Left forelimb (tissue), 1 donor: ENCODE results near the gene SNAP25.

Experiments used
- DNase-seq: peaks from one replicate; pipeline ENCODE4 v3.0.0-alpha.2; 2018; ENCODE audit warnings: low spot score

SNAP25 gene

GRCh38 chr20:10263385-10264165 lies 44.9 kb downstream of the SNAP25 start:
- no peak for DNase-seq

GRCh38 chr20:10264166-10264558 lies 45.5 kb downstream of the SNAP25 start:
- no peak for DNase-seq

GRCh38 chr20:10268636-10269035 lies 50.0 kb downstream of the SNAP25 start:
- no peak for DNase-seq

GRCh38 chr20:10270630-10271029 lies 52.0 kb downstream of the SNAP25 start:
- DNase-seq: no peak

- no peak for DNase-seq
Observed at GRCh38 chr20:10271494-10272219, 53.0 kb downstream of the SNAP25 start.

GRCh38 chr20:10276878-10277580 lies 58.4 kb downstream of the SNAP25 start:
- no peak for DNase-seq

- DNase-seq: no peak
Observed at GRCh38 chr20:10277616-10278015, 59.0 kb downstream of the SNAP25 start.

GRCh38 chr20:10278412-10278811 lies 59.8 kb downstream of the SNAP25 start:
- DNase-seq: no peak

GRCh38 chr20:10280018-10280908 lies 61.6 kb downstream of the SNAP25 start:
- DNase-seq: no peak

GRCh38 chr20:10281911-10282310 lies 63.3 kb downstream of the SNAP25 start:
- no peak for DNase-seq

GRCh38 chr20:10282979-10283456 lies 64.4 kb downstream of the SNAP25 start:
- DNase-seq: no peak

- DNase-seq: no peak
Observed at GRCh38 chr20:10286356-10286755, 67.7 kb downstream of the SNAP25 start.

GRCh38 chr20:10288421-10288820 lies 69.8 kb downstream of the SNAP25 start:
- DNase-seq: no peak

- no peak for DNase-seq
Observed at GRCh38 chr20:10288954-10289646, 70.5 kb downstream of the SNAP25 start.

GRCh38 chr20:10291568-10292248 lies 73.1 kb downstream of the SNAP25 start:
- no peak for DNase-seq

GRCh38 chr20:10297223-10297622 lies 78.6 kb downstream of the SNAP25 start:
- no peak for DNase-seq

GRCh38 chr20:10297684-10298240 lies 79.1 kb downstream of the SNAP25 start:
- DNase-seq: no peak

GRCh38 chr20:10300582-10301446 lies 82.2 kb downstream of the SNAP25 start:
- no peak for DNase-seq

GRCh38 chr20:10303852-10304251 lies 85.2 kb downstream of the SNAP25 start:
- DNase-seq: no peak
